ENCODE measurements around the gene CD2BP2. TPM values are rescaled to one million over a fixed set of nuclear protein-coding genes. Genes with fewer than 3 reads are reported as not detected.

Gene CD2BP2
- total and polyA plus RNA-seq, 9 of the 15 experiments (the other 6 are each of a cell fraction or from before 2014, with no cell fraction given), result 3.9 to 51.1 (median 32.8) TPM

GRCh38 chr16:30376461-30376902 lies 21.4 kb upstream of the CD2BP2 start (continued):
- TF ChIP-seq CEBPG (CRISPR knock-in tag; IDR thresholded peaks at IDR 0.05) (no peak), CEBPG (tag; conservative IDR thresholded peaks at IDR 0.05 in 1 of 2, IDR thresholded peaks at IDR 0.05 in 1 of 2) (no peak), HMGXB4 (CRISPR knock-in tag; IDR thresholded peaks at IDR 0.05) (no peak), MAFK (IDR thresholded peaks at IDR 0.05; ENCODE audit: low read length) (no peak), ATF3 (IDR thresholded peaks at IDR 0.05) (no peak), ATF3 (CRISPR knock-in tag; conservative IDR thresholded peaks at IDR 0.05) (no peak)

GRCh38 chr16:30375864-30376263 lies 20.8 kb upstream of the CD2BP2 start:
- no peak overlapping the region for H3K4me2 ChIP-seq (ENCODE audit: insufficient read depth, low read length)
- DNase-seq (ENCODE audit: extremely low read depth in 1 of 4, low spot score in 3 of 4) (no peak), ATAC-seq (no peak), FAIRE-seq (no peak)
- H3K9me3 ChIP-seq (replicated peaks; ENCODE audit: control insufficient read depth, insufficient read depth, low read depth, low read length), result no peaks in the 10 kb centered on the region
- no peak overlapping the region for H3K27ac ChIP-seq (ENCODE audit: extremely low read depth, low read depth, low read length)
- POLR2A ChIA-PET, result interaction anchor here (0.6 kb wide), 1 partner anchor 985 kb away, joined by 3 read pairs; no protein-coding TSS in a partner anchor
- H3K36me3 ChIP-seq (ENCODE audit: control insufficient read depth, insufficient read depth, low read length), result peaks cover 7% of the 10 kb centered on the region; the same call in 1 of the 3 replicates
- TF ChIP-seq SRSF1 (IDR thresholded peaks at IDR 0.05; ENCODE audit: low read depth, low read length), result no peak
- peak; percentile 91 for TF ChIP-seq NFIC (IDR thresholded peaks at IDR 0.05)
- TF ChIP-seq IFI16 (CRISPR knock-in tag; IDR thresholded peaks at IDR 0.05), result no peak
- no peak for TF ChIP-seq SNIP1 (IDR thresholded peaks at IDR 0.05; ENCODE audit: low read depth)
- H4K20me1 ChIP-seq (replicated peaks; ENCODE audit: control insufficient read depth, insufficient read depth, low read length), result no peaks in the 10 kb centered on the region
- H2AFZ ChIP-seq (ENCODE audit: low read depth, low read length), result no peak overlapping the region
- CTCF ChIA-PET (ENCODE audit: low intra/inter-chr PET ratio), result no interaction called here
- no peak overlapping the region for H3K4me3 ChIP-seq
- H3K79me2 ChIP-seq (ENCODE audit: control insufficient read depth, insufficient read depth, low read length), result peaks cover 16% of the 10 kb centered on the region
- no peaks in the 10 kb centered on the region for H3K9me1 ChIP-seq (ENCODE audit: control insufficient read depth, insufficient read depth, low read length)
- BruUV-seq (replicated peaks), result no TSS peak
- intact Hi-C loops (cut with micrococcal nuclease) (loop anchor here (10.0 kb wide), 1 partner anchor 311 kb away; the partner anchor contains the start of gene ALDOA), in situ Hi-C loops (cut with MboI) (no loop called here)
- peaks cover 40 to 64% of the 10 kb centered on the region in 2 experiments for H3K4me1 ChIP-seq (replicated peaks in 1 of 2; ENCODE audit: control insufficient read depth in 2 of 2, insufficient read depth in 2 of 2, low read length in 2 of 2)
- 81% methylated on average over 7 of the region's 8 CpGs for WGBS (ENCODE audit: insufficient coverage, low coverage, missing lambda C conversion rate)
- peak overlapping the region in 1 of 2 experiments; percentile 38; a peak in 2 of 4 replicates for H3K9ac ChIP-seq (ENCODE audit: insufficient read depth in 1 of 2, low read depth in 2 of 2, low read length in 2 of 2)
- no peaks in the 10 kb centered on the region for H3K27me3 ChIP-seq (ENCODE audit: control insufficient read depth in 2 of 2, insufficient read depth in 2 of 2, low read length in 2 of 2)
